ENCODE data around the gene TIMP2.
A peak's percentile ranks its signal among the peaks of the same experiment; 100 is the strongest.
"Not testable (repeated sequence)": the region's sequence is repeated elsewhere in the genome, so short reads cannot be mapped to it uniquely, and the experiment has no call there.

TIMP2 gene

GRCh38 chr17:78925234-78925633, at the start of gene TIMP2:
TSS of gene TIMP2 (minus strand) at chr17:78925387. CDS start at chr17:78925088, 299 bp downstream.
- peak; percentile 68 for DNase-seq (ENCODE audit: low read depth)

GRCh38 chr17:78973792-78974520, 48.8 kb upstream of the TIMP2 start:
- no peak for DNase-seq (ENCODE audit: low read depth)

GRCh38 chr17:78973196-78973595, 48.0 kb upstream of the TIMP2 start:
- DNase-seq (ENCODE audit: low read depth) = no peak

GRCh38 chr17:78972507-78973105, 47.4 kb upstream of the TIMP2 start:
- DNase-seq (ENCODE audit: low read depth) = no peak

- no peak for DNase-seq (ENCODE audit: low read depth)
These were observed 46.7 kb upstream of the TIMP2 start for GRCh38 chr17:78971756-78972506.

GRCh38 chr17:78970834-78971755, 45.9 kb upstream of the TIMP2 start:
- peak; percentile 52 for DNase-seq (ENCODE audit: low read depth)

- DNase-seq (ENCODE audit: low read depth) = no peak
These were observed 44.7 kb upstream of the TIMP2 start for GRCh38 chr17:78969865-78970264.

GRCh38 chr17:78967782-78968362, 42.7 kb upstream of the TIMP2 start:
- DNase-seq (ENCODE audit: low read depth) = no peak

GRCh38 chr17:78966910-78967600, 41.9 kb upstream of the TIMP2 start:
- no peak for DNase-seq (ENCODE audit: low read depth)

- DNase-seq (ENCODE audit: low read depth) = no peak
These were observed 41.1 kb upstream of the TIMP2 start for GRCh38 chr17:78966123-78966813.

- no peak for DNase-seq (ENCODE audit: low read depth)
These were observed 40.3 kb upstream of the TIMP2 start for GRCh38 chr17:78965491-78965924.

- DNase-seq (ENCODE audit: low read depth) = no peak
These were observed 38.2 kb upstream of the TIMP2 start for GRCh38 chr17:78963378-78963777.

- not testable (repeated sequence) for DNase-seq (ENCODE audit: low read depth)
These were observed 37.8 kb upstream of the TIMP2 start for GRCh38 chr17:78962984-78963348.

- DNase-seq (ENCODE audit: low read depth) = no peak
These were observed 37.3 kb upstream of the TIMP2 start for GRCh38 chr17:78962345-78962983.

GRCh38 chr17:78961571-78961970, 36.4 kb upstream of the TIMP2 start:
- no peak for DNase-seq (ENCODE audit: low read depth)

GRCh38 chr17:78960928-78961327, 35.7 kb upstream of the TIMP2 start:
- DNase-seq (ENCODE audit: low read depth) = no peak

- no peak for DNase-seq (ENCODE audit: low read depth)
These were observed 34.6 kb upstream of the TIMP2 start for GRCh38 chr17:78959803-78960202.

GRCh38 chr17:78958641-78959127, 33.5 kb upstream of the TIMP2 start:
- DNase-seq (ENCODE audit: low read depth) = no peak

- no peak for DNase-seq (ENCODE audit: low read depth)
These were observed 31.9 kb upstream of the TIMP2 start for GRCh38 chr17:78957128-78957527.

- DNase-seq (ENCODE audit: low read depth) = no peak
These were observed 31.1 kb upstream of the TIMP2 start for GRCh38 chr17:78956254-78956653.
